Trophoblast cell (in vitro differentiated cells and primary cell): Measurements from ENCODE around the gene PLEKHJ1.
A peak's percentile ranks its signal among the peaks of the same experiment; 100 is the strongest.

Source experiments
- DNase-seq, 2 donors: peaks; one replicate each; pipeline ENCODE4 v3.0.0-alpha.2; 2016
- H2AFZ ChIP-seq: 2 replicates; pipeline ENCODE4 v1.6.1; 2013; ENCODE audit warnings: low read length, moderate library complexity, mild to moderate bottlenecking; ENCODE audit not compliant: insufficient read depth, poor library complexity
- H2AK5ac ChIP-seq: 2 replicates; pipeline ENCODE4 v1.6.1; 2013; ENCODE audit warnings: mild to moderate bottlenecking, low read length
- H2BK120ac ChIP-seq: 2 replicates; pipeline ENCODE4 v1.6.1; 2013; ENCODE audit warnings: low read length, mild to moderate bottlenecking, moderate library complexity; ENCODE audit not compliant: insufficient read depth, poor library complexity
- H2BK12ac ChIP-seq: 2 replicates; pipeline ENCODE4 v1.6.1; 2013; ENCODE audit warnings: mild to moderate bottlenecking, low read length, moderate library complexity
- H2BK5ac ChIP-seq: 2 replicates; pipeline ENCODE4 v1.6.1; 2013; ENCODE audit warnings: low read length, low read depth, moderate library complexity, mild to moderate bottlenecking; ENCODE audit not compliant: poor library complexity
- H3K14ac ChIP-seq: 2 replicates; pipeline ENCODE4 v1.6.1; 2013; ENCODE audit warnings: mild to moderate bottlenecking, low read length
- H3K18ac ChIP-seq: 2 replicates; pipeline ENCODE4 v1.6.1; 2013; ENCODE audit warnings: mild to moderate bottlenecking, low read length
- H3K23ac ChIP-seq: 2 replicates; pipeline ENCODE4 v1.6.1; 2013; ENCODE audit warnings: low read length
- H3K27ac ChIP-seq: 2 replicates; pipeline ENCODE4 v1.5.1; 2013; ENCODE audit warnings: low read depth, mild to moderate bottlenecking, inconsistent platforms, low read length, moderate library complexity
- H3K27me3 ChIP-seq: 2 replicates; pipeline ENCODE4 v1.6.1; 2013; ENCODE audit warnings: inconsistent platforms, mild to moderate bottlenecking, low read length, moderate library complexity; ENCODE audit not compliant: insufficient read depth
- H3K36me3 ChIP-seq, 2 experiments: 1 replicate in 1 of 2; 2 replicates in 1 of 2; pipeline ENCODE4 v1.6.1; 2013; ENCODE audit warnings: low read length in 2 of 2, mild to moderate bottlenecking in 2 of 2, moderate library complexity in 1 of 2; ENCODE audit not compliant: insufficient read depth in 2 of 2, control insufficient read depth in 1 of 2
- H3K4ac ChIP-seq: 2 replicates; pipeline ENCODE4 v1.6.1; 2013; ENCODE audit warnings: low read depth, mild to moderate bottlenecking, low read length, moderate library complexity
- H3K4me1 ChIP-seq, 2 experiments: 1 replicate in 1 of 2; 2 replicates in 1 of 2; pipeline ENCODE4 v1.6.1; 2013; ENCODE audit warnings: low read length in 2 of 2, mild to moderate bottlenecking in 2 of 2, moderate library complexity in 1 of 2; ENCODE audit not compliant: insufficient read depth in 2 of 2, control insufficient read depth in 1 of 2
- H3K4me2 ChIP-seq: 2 replicates; pipeline ENCODE4 v1.6.1; 2013; ENCODE audit warnings: inconsistent platforms, mild to moderate bottlenecking, low read length, moderate library complexity
- H3K4me3 ChIP-seq: 2 replicates; pipeline ENCODE4 v1.5.1; 2013; ENCODE audit warnings: mild to moderate bottlenecking, low read depth, low read length, inconsistent platforms
- H3K79me1 ChIP-seq: one replicate; pipeline ENCODE4 v1.6.1; 2013; ENCODE audit warnings: low read length
- H3K79me2 ChIP-seq: 2 replicates; pipeline ENCODE4 v1.6.1; 2013; ENCODE audit warnings: low read length, mild to moderate bottlenecking; ENCODE audit not compliant: control insufficient read depth, insufficient read depth, poor library complexity
- H3K9ac ChIP-seq: 2 replicates; pipeline ENCODE4 v1.6.1; 2013; ENCODE audit warnings: mild to moderate bottlenecking, low read length
- H3K9me3 ChIP-seq: 2 replicates; pipeline ENCODE4 v1.6.1; 2013; ENCODE audit warnings: low read depth, mild to moderate bottlenecking, control low read depth, inconsistent platforms, low read length; ENCODE audit not compliant: insufficient read depth
- H4K12ac ChIP-seq: 2 replicates; pipeline ENCODE4 v1.6.1; 2013; ENCODE audit warnings: low read depth, mild to moderate bottlenecking, low read length, moderate library complexity
- H4K8ac ChIP-seq: 2 replicates; pipeline ENCODE4 v1.6.1; 2013; ENCODE audit warnings: low read depth, mild to moderate bottlenecking, low read length, moderate library complexity
- H4K91ac ChIP-seq: one replicate; pipeline ENCODE4 v1.6.1; 2013; ENCODE audit warnings: low read depth, mild to moderate bottlenecking, low read length, moderate library complexity
- WGBS: extraction: QIAGEN DNeasy Blood & Tissue Kit; methylation state at CpG from one replicate; pipeline ENCODE4 v1.1.7; 2013; ENCODE audit warnings: missing lambda C conversion rate; ENCODE audit not compliant: insufficient read length, insufficient coverage; ENCODE audit errors: extremely low coverage; 5-methylcytosine and 5-hydroxymethylcytosine counted together

The PLEKHJ1 gene

DNA sequence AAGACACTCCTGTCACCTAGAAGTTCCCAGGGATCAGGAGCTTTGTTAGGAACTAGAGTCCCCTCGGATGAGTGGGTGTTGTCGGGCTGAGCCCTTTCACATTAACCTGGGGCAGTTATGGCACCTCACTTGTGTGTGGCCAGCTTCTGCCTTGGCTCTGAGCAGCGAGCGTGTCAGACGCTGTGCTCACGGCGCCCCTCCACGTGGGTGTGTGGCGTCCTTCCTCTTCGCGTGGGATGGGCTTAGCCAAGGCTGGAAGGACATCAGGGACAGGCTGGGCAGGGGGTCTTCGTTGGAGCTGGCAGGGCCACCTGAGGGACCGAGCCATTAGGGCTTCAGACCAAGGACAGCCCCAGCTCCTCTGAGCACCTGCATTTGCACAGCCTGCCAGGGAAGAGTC, 49.0 kb downstream of the PLEKHJ1 start:
- no peak overlapping the region for H4K12ac ChIP-seq
- no peak overlapping the region for H4K91ac ChIP-seq
- no peak overlapping the region for H4K8ac ChIP-seq
- no peaks in the 10 kb centered on the region for H3K79me1 ChIP-seq
- H3K79me2 ChIP-seq = no peaks in the 10 kb centered on the region
- H3K27ac ChIP-seq = no peak overlapping the region
- no peak overlapping the region for H3K9ac ChIP-seq
- peaks cover 15% of the 10 kb centered on the region in 2 experiments for H3K4me1 ChIP-seq
- no peak overlapping the region for H3K4me2 ChIP-seq
- peak overlapping the region; percentile 2 for H3K4ac ChIP-seq
- H3K18ac ChIP-seq = no peak overlapping the region
- H3K27me3 ChIP-seq = no peaks in the 10 kb centered on the region
- no peak overlapping the region for H3K23ac ChIP-seq
- H3K36me3 ChIP-seq = peaks cover 48 to 51% of the 10 kb centered on the region in 2 experiments
- no peak for DNase-seq
- WGBS = no CpG with 5 or more reads among the region's 13 CpGs
- no peak overlapping the region for H2BK12ac ChIP-seq
- H2AFZ ChIP-seq = no peak overlapping the region
- H2BK120ac ChIP-seq = no peak overlapping the region
- H3K14ac ChIP-seq = no peak overlapping the region
- H2BK5ac ChIP-seq = no peak overlapping the region
- peaks cover 2% of the 10 kb centered on the region for H3K9me3 ChIP-seq
- H2AK5ac ChIP-seq = no peak overlapping the region
- no peak overlapping the region for H3K4me3 ChIP-seq

DNA sequence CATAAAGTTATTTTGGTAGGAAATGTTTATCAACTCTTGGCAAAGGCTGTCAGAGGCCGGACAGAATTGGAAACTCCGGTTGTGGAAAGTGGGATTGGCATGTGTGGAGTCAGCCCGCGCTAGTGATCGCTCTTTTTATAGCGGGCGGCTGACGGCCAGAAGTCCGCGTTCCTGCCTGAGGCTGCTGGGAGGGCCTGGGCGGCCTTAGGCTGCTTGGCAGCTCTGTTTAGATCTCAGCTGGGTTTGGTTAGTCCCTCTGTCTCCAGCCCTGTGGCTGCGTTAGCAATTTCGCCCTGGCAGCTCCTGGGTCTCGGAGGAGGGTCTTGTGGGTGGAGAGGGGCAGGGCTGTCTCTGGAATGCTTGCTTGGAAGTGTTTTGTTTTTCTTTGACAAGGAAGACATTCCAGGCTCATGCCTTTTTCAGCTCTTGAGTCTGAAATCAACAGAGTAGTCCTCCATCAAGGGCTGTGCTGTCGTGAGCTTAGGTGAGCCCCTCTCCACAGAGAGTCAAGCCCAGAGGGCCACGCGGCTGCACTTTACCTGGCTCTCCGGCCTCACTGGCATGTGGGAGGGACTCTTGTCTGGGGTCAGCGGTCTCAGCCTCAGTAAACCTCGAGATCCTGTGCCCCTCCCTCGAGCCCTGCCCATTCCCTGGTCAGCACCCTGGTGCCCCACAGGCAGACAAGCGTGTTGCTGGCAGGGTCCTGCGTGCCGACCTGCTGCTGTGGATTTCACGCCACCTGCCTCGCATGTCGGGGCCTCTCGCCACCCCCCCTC, 49.9 kb downstream of the PLEKHJ1 start:
- no peaks in the 10 kb centered on the region for H3K79me2 ChIP-seq
- H3K14ac ChIP-seq = no peak overlapping the region
- peak overlapping the region; percentile 40 for H3K27ac ChIP-seq
- DNase-seq = peak in 1 of 2 donors; percentile 17
- H4K91ac ChIP-seq = no peak overlapping the region
- no peak overlapping the region for H2AK5ac ChIP-seq
- H3K79me1 ChIP-seq = no peaks in the 10 kb centered on the region
- peaks cover 15% of the 10 kb centered on the region in 2 experiments for H3K4me1 ChIP-seq
- H3K4me2 ChIP-seq = peak overlapping the region; percentile 35
- no peak overlapping the region for H2BK120ac ChIP-seq
- peaks cover 41 to 44% of the 10 kb centered on the region in 2 experiments for H3K36me3 ChIP-seq
- WGBS = no CpG with 5 or more reads among the region's 28 CpGs
- H3K9me3 ChIP-seq = no peaks in the 10 kb centered on the region
- H2BK5ac ChIP-seq = no peak overlapping the region
- H4K8ac ChIP-seq = no peak overlapping the region
- no peak overlapping the region for H3K4ac ChIP-seq
- no peak overlapping the region for H4K12ac ChIP-seq
- no peak overlapping the region for H3K4me3 ChIP-seq
- no peak overlapping the region for H3K18ac ChIP-seq
- H3K9ac ChIP-seq = no peak overlapping the region
- no peak overlapping the region for H3K23ac ChIP-seq
- no peak overlapping the region for H2BK12ac ChIP-seq
- H3K27me3 ChIP-seq = no peaks in the 10 kb centered on the region
- peak overlapping the region; percentile 7 for H2AFZ ChIP-seq

DNA sequence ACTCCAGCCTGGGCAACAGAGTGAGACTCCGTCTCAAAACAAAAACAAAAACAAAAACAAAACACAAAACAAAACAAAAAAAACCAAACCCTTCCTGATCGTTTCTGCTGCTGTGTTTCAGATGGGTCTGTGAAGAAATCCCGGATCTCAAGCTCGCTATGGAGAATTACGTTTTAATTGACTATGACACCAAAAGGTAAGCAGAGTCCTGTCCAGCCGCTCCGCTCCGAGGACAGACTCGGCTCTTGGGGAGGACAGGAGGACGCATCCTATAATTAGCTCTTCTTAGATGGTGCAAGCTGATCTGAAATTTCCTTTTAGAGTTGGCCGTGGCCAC, 50.4 kb downstream of the PLEKHJ1 start:
- Histone ChIP-seq H3K18ac (no peak overlapping the region), H2AFZ (no peak overlapping the region), H3K4ac (no peak overlapping the region), H2BK5ac (no peak overlapping the region), H3K9ac (no peak overlapping the region), H3K27me3 (no peaks in the 10 kb centered on the region), H3K79me1 (no peaks in the 10 kb centered on the region), H4K12ac (no peak overlapping the region), H3K14ac (no peak overlapping the region), H3K27ac (peak overlapping the region; percentile 40), H2BK12ac (no peak overlapping the region), H3K79me2 (no peaks in the 10 kb centered on the region), H4K8ac (no peak overlapping the region), H3K4me2 (peak overlapping the region; percentile 35), H4K91ac (no peak overlapping the region), H3K9me3 (no peaks in the 10 kb centered on the region), H3K36me3 (peaks cover 41 to 44% of the 10 kb centered on the region in 2 experiments), H2AK5ac (no peak overlapping the region), H3K4me3 (no peak overlapping the region), H2BK120ac (no peak overlapping the region), H3K23ac (no peak overlapping the region), H3K4me1 (peaks cover 15 to 18% of the 10 kb centered on the region in 2 experiments)
- WGBS = 100% methylated on average over 2 of the region's 11 CpGs
- DNase-seq = no peak

DNA sequence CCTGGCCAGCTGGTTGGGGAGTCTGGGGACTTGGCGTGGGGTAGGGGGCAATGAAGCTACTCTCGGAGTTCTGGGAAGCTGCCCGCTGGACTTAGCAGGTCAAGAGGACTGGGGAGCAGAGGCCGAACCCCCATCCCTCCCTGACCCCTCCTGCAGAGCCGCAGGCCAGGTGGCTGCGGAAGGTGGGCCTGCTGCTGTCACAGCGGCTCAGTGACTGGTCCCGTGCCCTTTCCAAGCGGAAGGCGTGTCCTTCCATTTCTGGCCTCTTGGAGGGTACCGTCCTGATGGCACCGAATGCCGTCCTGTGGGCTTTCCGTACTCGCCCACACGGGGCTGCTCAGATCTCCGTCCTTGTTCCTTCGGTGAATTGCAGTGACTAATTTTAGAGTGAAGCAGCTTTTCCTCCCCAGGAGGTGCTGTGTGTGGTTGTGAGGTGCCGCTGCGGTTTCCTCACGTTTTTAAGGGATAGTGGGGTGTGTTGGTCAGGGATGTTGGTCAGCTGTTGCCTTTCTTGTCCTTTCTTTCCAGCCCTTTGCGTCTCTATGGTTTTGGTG, 51.6 kb downstream of the PLEKHJ1 start:
- no CpG with 5 or more reads among the region's 22 CpGs for WGBS
- no peaks in the 10 kb centered on the region for H3K9me3 ChIP-seq
- no peaks in the 10 kb centered on the region for H3K79me2 ChIP-seq
- no peak overlapping the region for H3K14ac ChIP-seq
- H3K9ac ChIP-seq = no peak overlapping the region
- no peak overlapping the region for H2AFZ ChIP-seq
- no peak overlapping the region for H2BK5ac ChIP-seq
- H3K79me1 ChIP-seq = no peaks in the 10 kb centered on the region
- no peak overlapping the region for H3K4ac ChIP-seq
- peaks cover 15 to 18% of the 10 kb centered on the region in 2 experiments for H3K4me1 ChIP-seq
- H2BK120ac ChIP-seq = no peak overlapping the region
- H3K27me3 ChIP-seq = no peaks in the 10 kb centered on the region
- no peak overlapping the region for H3K18ac ChIP-seq
- no peak overlapping the region for H4K12ac ChIP-seq
- H3K23ac ChIP-seq = no peak overlapping the region
- H4K91ac ChIP-seq = no peak overlapping the region
- H2AK5ac ChIP-seq = no peak overlapping the region
- H2BK12ac ChIP-seq = no peak overlapping the region
- H3K27ac ChIP-seq = no peak overlapping the region
- DNase-seq = no peak
- H4K8ac ChIP-seq = no peak overlapping the region
- no peak overlapping the region for H3K4me2 ChIP-seq
- H3K36me3 ChIP-seq = peaks cover 34 to 36% of the 10 kb centered on the region in 2 experiments
- no peak overlapping the region for H3K4me3 ChIP-seq
